ENCODE results near the gene GABRP.
"Not testable (repeated sequence)": the region's sequence is repeated elsewhere in the genome, so short reads cannot be mapped to it uniquely, and the experiment has no call there.

GABRP gene

DNA sequence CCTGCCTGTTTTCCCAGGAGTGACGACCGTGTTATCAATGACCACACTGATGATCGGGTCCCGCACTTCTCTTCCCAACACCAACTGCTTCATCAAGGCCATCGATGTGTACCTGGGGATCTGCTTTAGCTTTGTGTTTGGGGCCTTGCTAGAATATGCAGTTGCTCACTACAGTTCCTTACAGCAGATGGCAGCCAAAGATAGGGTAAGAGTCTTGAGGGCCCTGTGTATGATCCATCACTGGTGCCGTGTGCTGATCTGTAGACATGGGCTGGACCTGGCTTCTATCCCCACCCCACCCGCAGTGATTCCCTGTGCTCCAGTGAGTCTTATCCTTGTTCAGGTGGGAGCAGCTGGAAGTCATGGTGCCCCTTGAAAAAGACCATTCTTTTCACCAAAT is 26.0 kb downstream of the GABRP start:
- no peaks in the 10 kb centered on the region for H3K36me3 ChIP-seq (ENCODE audit: insufficient read depth, low read length)
- H3K4me1 ChIP-seq (ENCODE audit: insufficient read depth, low read length), result no peaks in the 10 kb centered on the region
- no peak overlapping the region for H3K27ac ChIP-seq (ENCODE audit: low read depth, low read length)
- no peaks in the 10 kb centered on the region for H3K27me3 ChIP-seq (ENCODE audit: control insufficient read depth in 1 of 2, insufficient read depth in 2 of 2, low read length in 2 of 2)
- no peak overlapping the region for H3K9ac ChIP-seq (ENCODE audit: low read length)
- H3K9me3 ChIP-seq (ENCODE audit: low read length), result no peaks in the 10 kb centered on the region
- H3K4me3 ChIP-seq (ENCODE audit: low read depth in 1 of 2, low read length in 2 of 2), result no peak overlapping the region

DNA sequence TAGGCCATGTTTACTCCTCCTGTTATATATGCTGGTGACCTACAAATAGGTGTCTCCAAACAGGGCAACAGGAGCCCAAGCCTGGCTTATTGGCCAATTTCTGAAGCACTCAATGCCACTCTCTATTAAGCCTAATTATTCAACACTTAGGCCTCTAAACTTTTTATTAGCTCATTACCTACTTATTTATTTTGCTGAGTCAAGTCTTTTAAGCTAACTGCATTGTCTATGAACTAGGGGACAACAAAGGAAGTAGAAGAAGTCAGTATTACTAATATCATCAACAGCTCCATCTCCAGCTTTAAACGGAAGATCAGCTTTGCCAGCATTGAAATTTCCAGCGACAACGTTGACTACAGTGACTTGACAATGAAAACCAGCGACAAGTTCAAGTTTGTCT is 28.2 kb downstream of the GABRP start:
- Histone ChIP-seq H3K4me3 (ENCODE audit: low read depth in 1 of 2, low read length in 2 of 2) (no peak overlapping the region), H3K9me3 (ENCODE audit: low read length) (no peaks in the 10 kb centered on the region)

DNA sequence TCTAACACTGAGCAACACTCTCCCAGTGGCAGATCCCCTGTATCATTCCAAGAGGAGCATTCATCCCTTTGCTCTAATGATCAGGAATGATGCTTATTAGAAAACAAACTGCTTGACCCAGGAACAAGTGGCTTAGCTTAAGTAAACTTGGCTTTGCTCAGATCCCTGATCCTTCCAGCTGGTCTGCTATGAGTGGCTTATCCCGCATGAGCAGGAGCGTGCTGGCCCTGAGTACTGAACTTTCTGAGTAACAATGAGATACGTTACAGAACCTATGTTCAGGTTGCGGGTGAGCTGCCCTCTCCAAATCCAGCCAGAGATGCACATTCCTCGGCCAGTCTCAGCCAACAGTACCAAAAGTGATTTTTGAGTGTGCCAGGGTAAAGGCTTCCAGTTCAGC is 29.7 kb downstream of the GABRP start:
- Histone ChIP-seq H3K4me3 (ENCODE audit: low read depth in 1 of 2, low read length in 2 of 2) (no peak overlapping the region), H3K27ac (ENCODE audit: low read depth, low read length) (no peak overlapping the region), H3K9me3 (ENCODE audit: low read length) (no peaks in the 10 kb centered on the region), H3K4me1 (ENCODE audit: insufficient read depth, low read length) (no peaks in the 10 kb centered on the region), H3K9ac (ENCODE audit: low read length) (no peak overlapping the region), H3K36me3 (ENCODE audit: insufficient read depth, low read length) (no peaks in the 10 kb centered on the region), H3K27me3 (ENCODE audit: control insufficient read depth in 1 of 2, insufficient read depth in 2 of 2, low read length in 2 of 2) (no peaks in the 10 kb centered on the region)

More for the DNA sequence above, 28.2 kb downstream of the GABRP start:
- Histone ChIP-seq H3K9ac (ENCODE audit: low read length) (no peak overlapping the region), H3K4me1 (ENCODE audit: insufficient read depth, low read length) (no peaks in the 10 kb centered on the region), H3K27me3 (ENCODE audit: control insufficient read depth in 1 of 2, insufficient read depth in 2 of 2, low read length in 2 of 2) (no peaks in the 10 kb centered on the region), H3K27ac (ENCODE audit: low read depth, low read length) (no peak overlapping the region), H3K36me3 (ENCODE audit: insufficient read depth, low read length) (no peaks in the 10 kb centered on the region)

DNA sequence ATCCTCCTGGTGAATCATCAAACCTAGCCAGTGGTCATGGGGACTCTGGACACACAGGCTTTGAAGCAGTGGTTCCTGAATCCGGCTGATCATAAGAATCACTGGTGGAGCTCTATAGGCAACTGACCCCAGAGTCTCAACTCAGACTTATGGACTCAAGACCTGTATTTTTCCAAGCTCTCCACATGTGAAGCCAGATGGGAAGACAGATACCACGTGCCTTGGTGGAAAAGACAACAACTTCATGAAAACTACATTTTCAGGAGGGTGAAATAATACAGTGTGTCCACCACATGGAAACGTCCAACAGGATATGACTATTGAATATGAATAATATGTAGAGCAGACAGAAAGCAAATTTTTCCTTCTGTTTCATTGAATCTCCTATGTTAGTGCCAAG is 33.7 kb downstream of the GABRP start:
- H3K9ac ChIP-seq (ENCODE audit: low read length), result no peak overlapping the region
- no peaks in the 10 kb centered on the region for H3K27me3 ChIP-seq (ENCODE audit: control insufficient read depth in 1 of 2, insufficient read depth in 2 of 2, low read length in 2 of 2)
- no peaks in the 10 kb centered on the region for H3K9me3 ChIP-seq (ENCODE audit: low read length)
- H3K36me3 ChIP-seq (ENCODE audit: insufficient read depth, low read length), result no peaks in the 10 kb centered on the region
- no peaks in the 10 kb centered on the region for H3K4me1 ChIP-seq (ENCODE audit: insufficient read depth, low read length)
- no peak overlapping the region for H3K27ac ChIP-seq (ENCODE audit: low read depth, low read length)
- H3K4me3 ChIP-seq (ENCODE audit: low read depth in 1 of 2, low read length in 2 of 2), result no peak overlapping the region

DNA sequence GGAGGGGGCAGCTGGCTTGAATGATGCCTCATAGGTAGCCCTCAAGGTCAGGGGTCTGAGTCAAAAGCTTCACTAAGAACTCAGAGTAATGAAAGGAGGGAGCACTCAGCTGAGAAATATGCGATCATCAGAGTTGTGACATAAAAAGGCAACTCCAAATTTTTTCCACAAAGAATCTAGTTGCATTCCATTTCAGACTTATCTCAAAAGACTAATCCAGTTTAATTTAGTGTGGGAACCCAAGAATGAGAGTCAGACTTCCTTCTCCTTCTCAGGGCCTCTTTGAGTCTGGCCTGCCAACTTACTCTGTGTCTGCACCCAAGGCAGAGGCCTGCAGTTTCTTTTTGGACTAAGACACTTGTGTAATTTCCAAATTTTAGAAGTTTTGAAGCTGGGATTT is 34.7 kb downstream of the GABRP start:
- H3K9me3 ChIP-seq (ENCODE audit: low read length), result no peaks in the 10 kb centered on the region
- no peak overlapping the region for H3K9ac ChIP-seq (ENCODE audit: low read length)
- H3K4me1 ChIP-seq (ENCODE audit: insufficient read depth, low read length), result no peaks in the 10 kb centered on the region
- H3K27me3 ChIP-seq (ENCODE audit: control insufficient read depth in 1 of 2, insufficient read depth in 2 of 2, low read length in 2 of 2), result no peaks in the 10 kb centered on the region
- H3K27ac ChIP-seq (ENCODE audit: low read depth, low read length), result no peak overlapping the region
- no peaks in the 10 kb centered on the region for H3K36me3 ChIP-seq (ENCODE audit: insufficient read depth, low read length)
- no peak overlapping the region for H3K4me3 ChIP-seq (ENCODE audit: low read depth in 1 of 2, low read length in 2 of 2)

DNA sequence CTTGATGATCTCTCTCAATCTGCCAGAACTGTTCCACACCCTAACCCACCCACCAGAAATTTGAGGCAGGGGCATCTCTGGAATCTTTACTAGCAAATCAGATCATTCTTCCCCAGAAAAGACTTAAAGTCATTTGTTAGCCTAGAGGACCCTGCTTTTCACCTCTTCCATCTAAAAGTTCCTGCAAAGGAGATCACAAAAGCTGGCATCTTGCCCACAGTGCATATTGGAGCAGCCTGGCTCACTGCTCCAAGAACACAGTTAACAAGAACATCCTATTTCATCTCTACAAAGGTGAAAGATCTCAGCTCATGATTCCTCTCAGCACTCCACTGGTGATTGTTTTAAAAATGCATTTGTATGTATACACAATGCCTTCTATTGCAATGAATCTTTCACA is 36.3 kb downstream of the GABRP start:
- H3K9me3 ChIP-seq (ENCODE audit: low read length), result no peaks in the 10 kb centered on the region
- H3K9ac ChIP-seq (ENCODE audit: low read length), result no peak overlapping the region
- H3K27ac ChIP-seq (ENCODE audit: low read depth, low read length), result no peak overlapping the region
- H3K36me3 ChIP-seq (ENCODE audit: insufficient read depth, low read length), result no peaks in the 10 kb centered on the region
- no peaks in the 10 kb centered on the region for H3K4me1 ChIP-seq (ENCODE audit: insufficient read depth, low read length)
- no peak overlapping the region for H3K4me3 ChIP-seq (ENCODE audit: low read depth in 1 of 2, low read length in 2 of 2)
- H3K27me3 ChIP-seq (ENCODE audit: control insufficient read depth in 1 of 2, insufficient read depth in 2 of 2, low read length in 2 of 2), result no peaks in the 10 kb centered on the region

DNA sequence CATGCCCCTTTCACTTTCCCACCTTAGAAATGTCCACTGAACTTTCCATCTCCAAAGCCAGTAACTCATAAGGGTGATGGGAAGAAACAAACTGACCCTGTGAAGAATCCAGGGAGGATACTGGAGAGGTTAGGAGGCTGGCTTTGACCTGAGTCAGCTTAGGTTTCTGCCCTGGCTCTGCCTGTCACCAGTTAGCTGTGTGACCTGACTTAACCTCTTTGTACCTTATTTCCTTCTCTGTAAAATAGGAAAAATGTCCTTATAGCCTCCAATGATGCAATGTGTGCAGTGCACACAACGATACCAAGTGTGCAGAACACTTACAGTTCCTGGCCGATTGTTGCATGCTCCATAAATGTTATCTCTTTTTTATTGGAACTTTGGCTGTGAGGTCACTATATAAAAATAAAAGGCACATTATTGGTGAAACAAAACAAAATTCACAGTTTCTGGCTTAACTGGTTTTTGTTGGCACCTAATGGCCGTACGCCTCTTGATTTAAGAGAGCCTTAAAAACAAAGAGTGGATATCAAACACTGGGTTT is 37.8 kb downstream of the GABRP start:
- Histone ChIP-seq H3K4me1 (ENCODE audit: insufficient read depth, low read length) (no peaks in the 10 kb centered on the region), H3K4me3 (ENCODE audit: low read depth in 1 of 2, low read length in 2 of 2) (no peak overlapping the region), H3K9me3 (ENCODE audit: low read length) (no peaks in the 10 kb centered on the region), H3K27me3 (ENCODE audit: control insufficient read depth in 1 of 2, insufficient read depth in 2 of 2, low read length in 2 of 2) (no peaks in the 10 kb centered on the region), H3K36me3 (ENCODE audit: insufficient read depth, low read length) (no peaks in the 10 kb centered on the region), H3K9ac (ENCODE audit: low read length) (no peak overlapping the region), H3K27ac (ENCODE audit: low read depth, low read length) (no peak overlapping the region)

DNA sequence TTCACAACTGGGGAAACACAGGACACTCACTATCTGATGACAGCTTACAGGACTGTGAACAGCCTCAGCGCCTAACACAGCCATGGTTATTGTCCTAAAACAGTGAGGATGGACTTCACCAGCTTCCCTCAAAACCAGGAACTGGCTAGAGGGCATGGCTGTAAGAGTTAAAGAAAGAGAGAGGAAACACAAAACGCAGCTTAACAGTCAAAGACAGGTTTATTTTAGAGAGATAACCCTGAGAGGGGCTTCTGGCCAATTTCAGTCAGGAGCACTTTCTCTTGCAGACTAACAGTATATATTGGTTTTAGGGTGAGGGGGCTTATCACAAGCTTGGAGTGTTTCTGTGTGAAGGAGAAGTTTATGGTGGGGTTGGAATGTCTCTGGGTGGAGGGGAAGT is 42.6 kb downstream of the GABRP start:
- Histone ChIP-seq H3K9ac (ENCODE audit: low read length) (no peak overlapping the region), H3K27me3 (ENCODE audit: control insufficient read depth in 1 of 2, insufficient read depth in 2 of 2, low read length in 2 of 2) (no peaks in the 10 kb centered on the region), H3K9me3 (ENCODE audit: low read length) (no peaks in the 10 kb centered on the region), H3K27ac (ENCODE audit: low read depth, low read length) (no peak overlapping the region), H3K36me3 (ENCODE audit: insufficient read depth, low read length) (no peaks in the 10 kb centered on the region), H3K4me3 (ENCODE audit: low read depth in 1 of 2, low read length in 2 of 2) (no peak overlapping the region), H3K4me1 (ENCODE audit: insufficient read depth, low read length) (no peaks in the 10 kb centered on the region)

DNA sequence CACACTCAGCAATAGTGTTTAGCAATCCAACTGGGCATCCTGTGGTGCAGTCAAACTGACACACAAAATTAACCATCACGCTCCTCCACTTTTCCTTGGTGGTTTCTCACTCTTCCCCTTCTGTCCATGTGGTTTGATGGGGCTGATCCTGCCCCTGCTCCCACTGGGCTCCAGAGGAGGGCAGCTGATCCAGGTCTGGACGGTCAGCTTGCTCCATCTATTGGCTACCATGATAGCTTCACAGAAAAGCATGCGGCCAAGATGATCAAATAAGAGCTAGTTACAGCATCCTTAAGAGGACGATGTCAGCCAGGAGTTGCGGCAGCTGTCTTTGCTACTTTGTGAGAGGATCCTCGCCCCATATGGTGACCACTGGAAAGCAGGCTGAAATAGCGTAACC is 48.7 kb downstream of the GABRP start:
- H3K4me3 ChIP-seq (ENCODE audit: low read depth in 1 of 2, low read length in 2 of 2), result no peak overlapping the region
- H3K27ac ChIP-seq (ENCODE audit: low read depth, low read length), result no peak overlapping the region
- no peaks in the 10 kb centered on the region for H3K36me3 ChIP-seq (ENCODE audit: insufficient read depth, low read length)
- no peaks in the 10 kb centered on the region for H3K27me3 ChIP-seq (ENCODE audit: control insufficient read depth in 1 of 2, insufficient read depth in 2 of 2, low read length in 2 of 2)
- H3K4me1 ChIP-seq (ENCODE audit: insufficient read depth, low read length), result no peaks in the 10 kb centered on the region
- H3K9ac ChIP-seq (ENCODE audit: low read length), result no peak overlapping the region
- H3K9me3 ChIP-seq (ENCODE audit: low read length), result no peaks in the 10 kb centered on the region

DNA sequence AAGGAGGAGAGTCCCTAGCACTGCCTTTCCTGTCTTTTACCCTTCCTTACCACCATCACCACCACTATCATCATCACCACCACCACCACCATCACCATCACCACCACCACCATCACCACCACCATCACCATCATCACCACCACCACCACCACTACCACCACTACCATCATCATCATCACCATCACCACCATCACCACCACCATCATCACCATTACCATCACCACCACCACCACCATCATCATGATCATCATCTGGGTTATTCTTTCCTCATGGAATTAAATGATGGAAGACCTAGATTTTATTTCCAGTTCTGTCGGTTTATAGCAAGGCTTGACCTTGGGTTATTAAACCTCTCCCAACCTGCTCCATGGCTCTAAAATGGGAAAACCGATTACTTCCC is 50.5 kb downstream of the GABRP start:
- H3K9me3 ChIP-seq (ENCODE audit: low read length); H3K9ac ChIP-seq (ENCODE audit: low read length); H3K4me3 ChIP-seq (ENCODE audit: low read depth in 1 of 2, low read length in 2 of 2); H3K27ac ChIP-seq (ENCODE audit: low read depth, low read length); H3K4me1 ChIP-seq (ENCODE audit: insufficient read depth, low read length); H3K27me3 ChIP-seq (ENCODE audit: control insufficient read depth in 1 of 2, insufficient read depth in 2 of 2, low read length in 2 of 2); H3K36me3 ChIP-seq (ENCODE audit: insufficient read depth, low read length): not testable (repeated sequence)

DNA sequence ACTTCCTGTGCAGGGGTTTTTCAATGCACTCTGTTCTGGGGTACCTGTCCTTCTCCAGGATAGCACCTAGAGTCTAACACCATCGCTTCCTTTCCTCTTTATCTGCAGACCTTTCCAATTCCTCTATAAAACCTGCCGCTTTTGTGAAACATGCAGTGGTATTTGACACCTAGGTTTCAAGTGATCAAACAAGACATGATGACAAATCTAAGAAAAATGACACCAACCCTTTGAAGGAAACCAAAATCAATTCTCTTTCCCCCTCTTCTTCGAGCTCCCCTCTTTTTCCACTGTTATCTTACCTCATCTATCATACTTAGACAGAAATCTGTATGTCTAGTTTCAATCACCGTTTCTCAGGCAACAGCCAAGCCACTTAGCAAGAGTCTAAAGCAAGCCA is 52.7 kb downstream of the GABRP start:
- H3K4me3 ChIP-seq (ENCODE audit: low read depth in 1 of 2, low read length in 2 of 2), result no peak overlapping the region
- H3K27me3 ChIP-seq (ENCODE audit: control insufficient read depth in 1 of 2, insufficient read depth in 2 of 2, low read length in 2 of 2), result no peaks in the 10 kb centered on the region
- H3K27ac ChIP-seq (ENCODE audit: low read depth, low read length), result no peak overlapping the region
- H3K36me3 ChIP-seq (ENCODE audit: insufficient read depth, low read length), result no peaks in the 10 kb centered on the region
- H3K4me1 ChIP-seq (ENCODE audit: insufficient read depth, low read length), result no peaks in the 10 kb centered on the region
- no peaks in the 10 kb centered on the region for H3K9me3 ChIP-seq (ENCODE audit: low read length)
- no peak overlapping the region for H3K9ac ChIP-seq (ENCODE audit: low read length)

DNA sequence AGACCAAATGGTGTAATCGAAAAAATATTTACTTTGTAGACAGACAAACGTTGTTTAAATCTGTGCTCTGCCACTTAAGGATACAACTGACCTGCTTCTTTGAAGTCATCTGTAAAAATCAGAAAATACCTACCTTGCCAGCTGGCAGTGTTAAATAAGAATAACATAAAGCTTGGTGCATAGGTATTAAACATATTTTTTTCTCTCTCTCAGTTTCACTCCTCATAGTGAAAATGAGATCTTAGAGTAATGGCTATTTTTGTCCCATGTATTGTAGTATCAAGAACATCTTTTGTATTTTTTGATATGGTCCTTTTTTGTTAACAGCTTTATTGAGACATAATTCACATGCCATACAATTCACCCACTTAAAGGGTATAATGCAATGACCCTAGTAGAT is 60.3 kb downstream of the GABRP start:
- Histone ChIP-seq H3K36me3 (ENCODE audit: insufficient read depth, low read length) (no peaks in the 10 kb centered on the region), H3K27ac (ENCODE audit: low read depth, low read length) (no peak overlapping the region), H3K4me3 (ENCODE audit: low read depth in 1 of 2, low read length in 2 of 2) (no peak overlapping the region), H3K4me1 (ENCODE audit: insufficient read depth, low read length) (no peaks in the 10 kb centered on the region), H3K27me3 (ENCODE audit: control insufficient read depth in 1 of 2, insufficient read depth in 2 of 2, low read length in 2 of 2) (no peaks in the 10 kb centered on the region), H3K9ac (ENCODE audit: low read length) (no peak overlapping the region), H3K9me3 (ENCODE audit: low read length) (no peaks in the 10 kb centered on the region)
